ENCODE results near the gene SLC44A3.

Gene SLC44A3

GRCh38 chr1:94898491-94899385 lies 78.6 kb downstream of the SLC44A3 start:
- no peak overlapping the region for H3K4me3 ChIP-seq (ENCODE audit: low read length)
- TF ChIP-seq, protein P1, sequence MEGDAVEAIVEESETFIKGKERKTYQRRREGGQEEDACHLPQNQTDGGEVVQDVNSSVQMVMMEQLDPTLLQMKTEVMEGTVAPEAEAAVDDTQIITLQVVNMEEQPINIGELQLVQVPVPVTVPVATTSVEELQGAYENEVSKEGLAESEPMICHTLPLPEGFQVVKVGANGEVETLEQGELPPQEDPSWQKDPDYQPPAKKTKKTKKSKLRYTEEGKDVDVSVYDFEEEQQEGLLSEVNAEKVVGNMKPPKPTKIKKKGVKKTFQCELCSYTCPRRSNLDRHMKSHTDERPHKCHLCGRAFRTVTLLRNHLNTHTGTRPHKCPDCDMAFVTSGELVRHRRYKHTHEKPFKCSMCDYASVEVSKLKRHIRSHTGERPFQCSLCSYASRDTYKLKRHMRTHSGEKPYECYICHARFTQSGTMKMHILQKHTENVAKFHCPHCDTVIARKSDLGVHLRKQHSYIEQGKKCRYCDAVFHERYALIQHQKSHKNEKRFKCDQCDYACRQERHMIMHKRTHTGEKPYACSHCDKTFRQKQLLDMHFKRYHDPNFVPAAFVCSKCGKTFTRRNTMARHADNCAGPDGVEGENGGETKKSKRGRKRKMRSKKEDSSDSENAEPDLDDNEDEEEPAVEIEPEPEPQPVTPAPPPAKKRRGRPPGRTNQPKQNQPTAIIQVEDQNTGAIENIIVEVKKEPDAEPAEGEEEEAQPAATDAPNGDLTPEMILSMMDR (IDR thresholded peaks at IDR 0.05; ENCODE audit: insufficient read depth, low read depth, low read length, missing control alignments): no peak
- no peak for DNase-seq (ENCODE audit: low read depth)

DNA sequence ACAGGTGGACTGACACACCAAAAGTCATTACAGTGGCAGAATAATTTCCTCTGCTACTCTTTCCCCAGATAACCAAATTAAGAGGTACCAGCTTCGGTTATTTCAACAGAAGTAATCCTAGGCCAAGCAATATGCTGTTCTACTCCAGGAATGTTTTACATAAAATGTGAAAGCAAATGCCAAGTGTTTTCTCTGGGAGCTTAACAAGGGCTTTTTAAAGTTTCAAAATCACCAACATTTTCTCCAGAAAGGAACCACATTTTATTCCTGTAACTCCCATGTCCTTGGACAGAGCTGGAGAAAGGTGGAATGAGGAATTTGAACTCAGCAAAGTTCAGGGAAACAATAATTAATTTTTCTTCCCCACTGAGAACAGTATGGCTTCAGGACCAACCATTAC lies 79.6 kb downstream of the SLC44A3 start:
- DNase-seq (ENCODE audit: low read depth): no peak
- H3K4me3 ChIP-seq (ENCODE audit: low read length): no peak overlapping the region
- TF ChIP-seq, protein P1 (IDR thresholded peaks at IDR 0.05; ENCODE audit: insufficient read depth, low read depth, low read length, missing control alignments): no peak

- TF ChIP-seq, protein P1 (IDR thresholded peaks at IDR 0.05; ENCODE audit: insufficient read depth, low read depth, low read length, missing control alignments): no peak
- no peak overlapping the region for H3K4me3 ChIP-seq (ENCODE audit: low read length)
- no peak for DNase-seq (ENCODE audit: low read depth)
These were observed 81.7 kb downstream of the SLC44A3 start for GRCh38 chr1:94901841-94902240.

DNA sequence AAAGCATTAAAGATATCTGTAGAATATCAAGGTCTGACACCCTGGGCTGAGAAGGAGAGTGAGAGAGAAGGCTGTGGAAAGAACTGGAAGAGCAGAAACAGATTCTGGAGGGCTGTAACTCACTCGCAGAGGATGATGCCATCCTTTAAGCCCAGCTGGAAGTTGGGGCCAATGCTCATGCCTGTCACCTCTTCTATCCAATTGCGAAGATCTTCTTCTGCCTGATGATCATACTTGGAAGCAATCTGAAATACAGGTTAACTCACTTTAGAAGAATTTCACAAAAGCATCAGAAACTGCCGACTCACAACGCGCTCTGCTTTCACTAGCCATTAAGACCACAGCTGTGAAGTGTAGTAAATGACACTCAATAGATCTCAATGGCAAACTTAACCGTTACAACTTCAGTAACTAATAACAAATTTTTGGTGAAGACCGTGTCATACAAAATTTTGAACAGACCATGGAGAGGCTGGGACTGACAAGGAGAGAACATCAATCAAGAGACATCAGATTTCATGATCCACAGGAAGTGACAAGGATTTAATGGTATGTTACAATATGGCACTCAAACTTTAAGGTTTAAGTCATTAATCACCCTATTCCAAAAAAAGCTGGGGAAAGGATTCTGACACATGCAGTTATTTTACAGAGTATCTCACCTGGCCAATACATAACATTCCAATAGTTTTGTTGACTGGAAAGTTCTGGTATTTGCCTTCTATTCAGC lies 83.3 kb downstream of the SLC44A3 start:
- no peak for DNase-seq (ENCODE audit: low read depth)
- TF ChIP-seq, protein P1 (IDR thresholded peaks at IDR 0.05; ENCODE audit: insufficient read depth, low read depth, low read length, missing control alignments): no peak
- H3K4me3 ChIP-seq (ENCODE audit: low read length): no peak overlapping the region

- no peak for DNase-seq (ENCODE audit: low read depth)
- TF ChIP-seq, protein P1 (IDR thresholded peaks at IDR 0.05; ENCODE audit: insufficient read depth, low read depth, low read length, missing control alignments): no peak
- H3K4me3 ChIP-seq (ENCODE audit: low read length): no peak overlapping the region
These were observed 85.0 kb downstream of the SLC44A3 start for GRCh38 chr1:94905207-94905606.

GRCh38 chr1:94906382-94906781 lies 86.2 kb downstream of the SLC44A3 start:
- TF ChIP-seq, protein P1 (IDR thresholded peaks at IDR 0.05; ENCODE audit: insufficient read depth, low read depth, low read length, missing control alignments): no peak
- H3K4me3 ChIP-seq (ENCODE audit: low read length): no peak overlapping the region
- DNase-seq (ENCODE audit: low read depth): no peak

Measured in epithelial cell of esophagus (primary cell).